HG02870 (cell line): ENCODE measurements around the gene CHST15.

ENCODE experiments used
- ATAC-seq: cut with Tn5 transposase; IDR thresholded peaks from one replicate; pipeline ENCODE4 v1.9.1; 2021; ENCODE audit warnings: mild to moderate bottlenecking, moderate library complexity; ENCODE audit not compliant: unreplicated experiment

CHST15 gene

GRCh38 chr10:124066781-124067714 lies 26.4 kb downstream of the CHST15 start:
- no peak for ATAC-seq

DNA sequence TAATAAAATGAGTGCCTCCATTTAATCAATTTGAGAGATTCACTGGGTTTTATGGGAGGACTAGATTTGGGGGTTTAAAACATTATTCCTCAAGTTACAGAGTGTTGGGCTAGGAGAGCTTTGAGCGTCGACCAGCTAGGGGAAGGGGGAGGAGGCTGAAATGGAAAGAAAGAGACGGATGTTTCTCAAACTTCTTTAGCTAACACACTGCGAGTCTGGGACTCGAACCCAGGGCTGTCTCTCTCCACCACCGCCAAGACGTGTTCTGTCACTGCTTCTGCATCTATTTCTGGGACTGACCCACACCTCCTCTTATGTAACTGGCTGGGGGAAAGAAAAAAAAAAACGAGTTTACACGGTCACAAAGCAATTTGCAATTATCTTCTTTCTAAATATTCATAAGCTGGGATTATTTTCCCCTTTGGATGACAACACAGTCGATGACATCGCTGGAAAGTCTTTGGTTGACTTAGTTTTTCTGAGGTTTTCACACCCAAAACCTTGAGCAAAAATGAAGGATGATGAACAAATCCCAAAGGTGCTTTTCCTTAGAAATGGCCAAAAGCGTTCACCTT lies 27.2 kb downstream of the CHST15 start:
- ATAC-seq: no peak

DNA sequence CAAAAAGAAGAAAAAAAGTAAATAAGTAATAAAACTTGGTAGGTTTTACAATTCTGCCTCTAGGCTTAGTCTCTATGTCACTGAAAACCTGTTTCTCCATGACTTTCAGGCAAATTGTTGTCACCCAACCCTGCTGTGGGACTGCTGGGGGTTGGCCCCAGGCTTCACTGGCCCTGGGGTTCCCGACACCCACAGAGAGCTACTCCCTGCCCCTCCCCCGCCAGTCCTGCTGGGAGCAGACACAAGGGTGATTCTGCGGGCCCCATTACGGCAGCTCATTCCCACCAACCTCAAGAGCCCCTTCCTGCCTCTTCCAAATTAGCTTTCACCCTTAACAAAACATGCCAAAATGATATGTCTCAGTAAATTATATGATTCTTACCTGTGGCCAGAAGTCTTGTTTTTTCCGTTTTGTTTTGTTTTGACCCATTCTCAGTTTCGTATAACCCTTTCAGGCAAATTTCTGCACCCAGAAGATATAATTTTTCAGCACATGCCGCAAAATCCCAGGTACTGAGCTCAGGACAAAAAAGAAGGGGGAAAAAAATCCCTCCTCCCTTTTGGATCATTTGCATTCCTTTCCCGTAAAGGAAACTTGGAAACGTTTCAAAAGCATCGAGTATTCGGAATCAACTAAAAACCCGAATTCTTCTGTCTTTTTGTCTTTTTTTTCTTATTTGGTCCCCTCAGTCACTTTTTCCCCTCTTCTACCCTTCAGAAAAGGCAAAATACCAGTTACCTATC lies 27.8 kb downstream of the CHST15 start:
- ATAC-seq: no peak

DNA sequence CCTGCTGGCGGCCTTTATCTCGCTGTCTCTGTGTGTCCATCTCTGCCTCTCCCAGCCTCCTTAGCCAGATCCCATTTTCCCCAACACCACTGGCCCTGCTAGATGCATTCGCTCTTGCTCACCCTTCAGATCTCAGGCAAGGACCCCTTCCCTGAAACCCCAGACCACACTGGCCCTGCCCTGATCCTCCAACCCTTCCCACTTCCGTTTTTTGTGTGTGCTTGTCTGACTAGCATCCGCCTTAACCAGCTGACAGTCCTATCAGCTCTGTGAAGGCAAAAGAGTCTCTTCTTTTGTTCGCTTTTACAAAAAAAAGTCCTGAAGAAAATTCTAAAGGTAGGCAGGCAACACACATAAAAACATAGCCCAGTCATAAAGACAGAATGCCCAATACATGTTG lies 28.7 kb downstream of the CHST15 start:
- ATAC-seq: no peak

- ATAC-seq: no peak
These were observed 29.4 kb downstream of the CHST15 start for GRCh38 chr10:124063750-124064603.

- ATAC-seq: no peak
These were observed 31.0 kb downstream of the CHST15 start for GRCh38 chr10:124062390-124062789.

DNA sequence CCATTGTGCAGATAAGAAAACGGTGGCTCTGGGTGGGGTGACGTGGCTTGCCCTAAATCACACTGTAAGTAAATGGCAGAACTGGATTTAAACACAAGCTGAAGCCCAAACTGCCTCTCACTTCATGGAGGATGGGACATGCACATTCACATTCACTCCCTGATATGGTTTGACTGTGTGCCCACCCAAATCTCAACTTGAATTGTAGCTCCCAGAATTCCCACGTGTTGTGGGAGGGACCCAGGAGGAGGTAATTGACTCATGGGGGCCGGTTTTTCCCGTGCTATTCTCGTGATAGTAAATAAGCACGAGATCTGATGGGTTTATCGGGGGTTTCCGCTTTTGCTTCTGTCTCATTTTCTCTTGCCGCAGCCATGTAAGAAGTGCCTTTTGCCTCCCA lies 32.4 kb downstream of the CHST15 start:
- no peak for ATAC-seq

DNA sequence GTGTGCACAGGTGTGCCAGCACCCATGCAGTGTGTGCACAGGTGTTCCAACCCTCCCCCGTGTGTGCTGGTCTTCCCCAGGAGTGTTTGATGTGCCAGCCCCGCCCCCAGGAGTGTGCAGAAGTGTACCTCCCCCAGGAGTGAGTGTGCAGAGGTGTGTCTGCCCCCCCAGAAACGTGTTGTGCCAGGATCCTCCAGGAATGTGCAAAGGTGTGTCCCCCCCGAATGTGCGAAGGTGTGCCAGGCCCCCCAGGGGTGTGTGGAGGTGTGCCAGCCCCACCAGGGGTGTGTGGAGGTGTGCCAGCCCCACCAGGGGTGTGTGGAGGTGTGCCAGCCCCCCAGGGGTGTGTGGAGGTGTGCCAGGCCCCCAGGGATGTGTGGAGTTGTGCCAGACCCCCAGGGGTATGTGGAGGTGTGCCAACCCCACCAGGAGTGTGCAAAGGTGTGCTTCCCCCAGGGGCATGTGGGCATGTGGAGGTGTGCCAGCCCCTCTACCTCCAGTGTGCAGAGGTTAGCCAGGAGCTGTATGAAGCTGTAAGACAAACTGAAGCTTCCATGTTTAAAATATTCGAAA lies 33.2 kb downstream of the CHST15 start:
- no peak for ATAC-seq

- no peak for ATAC-seq
These were observed 33.8 kb downstream of the CHST15 start for GRCh38 chr10:124059551-124059950.

GRCh38 chr10:124058346-124059003 lies 34.9 kb downstream of the CHST15 start:
- no peak for ATAC-seq

DNA sequence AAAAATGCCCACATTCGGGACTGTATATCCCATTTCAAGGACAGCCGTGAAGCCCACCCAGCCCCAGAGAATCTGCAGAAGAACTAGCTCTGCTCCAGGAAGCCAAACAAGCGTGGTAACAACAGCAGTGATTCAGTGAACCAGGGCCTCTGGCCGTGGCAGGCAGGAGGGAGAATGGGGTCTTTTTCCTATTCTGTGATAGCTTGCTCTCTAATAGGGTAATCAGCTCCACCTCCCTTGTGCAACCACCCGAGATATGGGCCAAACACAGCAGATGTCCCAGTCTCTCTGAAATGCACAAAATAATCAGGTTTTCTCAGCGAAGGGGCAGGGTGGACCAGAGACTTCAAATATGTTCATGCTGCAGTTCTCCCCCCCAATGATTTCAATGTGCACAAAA lies 35.8 kb downstream of the CHST15 start:
- ATAC-seq: no peak

GRCh38 chr10:124056337-124056980 lies 36.9 kb downstream of the CHST15 start:
- no peak for ATAC-seq

DNA sequence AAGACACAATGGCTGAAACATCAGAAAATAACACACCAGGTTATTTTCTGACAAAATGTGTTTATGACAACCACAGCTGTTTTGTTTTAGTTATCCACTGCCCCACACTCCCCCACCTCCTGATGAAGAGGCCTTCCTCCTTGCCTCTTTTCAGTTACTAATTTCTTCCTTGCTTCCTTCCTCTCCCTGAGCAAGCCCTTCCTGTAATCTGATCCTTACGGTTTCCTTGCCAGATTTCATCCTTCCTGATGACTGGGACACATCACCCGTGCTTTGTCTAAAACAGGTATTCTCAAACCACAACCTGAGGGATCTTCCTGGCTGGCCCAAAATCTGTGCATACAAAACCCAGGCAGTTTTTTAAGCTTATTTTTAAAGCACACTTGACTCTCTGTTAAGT lies 39.4 kb downstream of the CHST15 start:
- ATAC-seq: no peak

GRCh38 chr10:124052561-124052960 lies 40.8 kb downstream of the CHST15 start:
- no peak for ATAC-seq

GRCh38 chr10:124050021-124051015 lies 43.1 kb downstream of the CHST15 start:
- ATAC-seq: no peak

DNA sequence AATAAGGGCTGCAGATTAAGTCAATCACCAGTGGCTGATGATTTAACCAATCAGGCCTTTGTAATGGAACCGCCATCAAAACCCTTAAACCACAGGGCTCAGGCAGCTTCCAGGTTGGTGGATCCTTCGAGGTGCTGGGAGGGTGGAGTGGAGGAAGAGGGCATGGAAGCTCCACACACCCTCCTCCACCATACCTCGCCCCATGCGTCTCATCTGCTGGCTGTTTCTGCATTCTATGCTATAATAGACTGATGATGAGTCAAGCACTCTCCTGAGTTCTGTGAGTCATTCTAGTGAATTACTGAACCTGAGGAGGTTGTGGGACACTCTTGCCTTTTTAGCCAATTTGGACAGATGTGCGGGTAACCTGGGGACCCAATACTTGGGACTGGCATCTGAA lies 43.9 kb downstream of the CHST15 start:
- ATAC-seq: no peak

GRCh38 chr10:124048371-124049290 lies 44.8 kb downstream of the CHST15 start:
- no peak for ATAC-seq
